Upper lobe of left lung (tissue), 6 donors: Measurements from ENCODE around the gene IRF4. TPM values are rescaled to one million over a fixed set of nuclear protein-coding genes. Genes with fewer than 3 reads are reported as not detected.

Source experiments
- ATAC-seq, 2 donors: fragments of 200-7000 bp; cut with Tn5 transposase; one replicate each; pipeline ENCODE4 v1.9.1; 2022; ENCODE audit warnings: mild to moderate bottlenecking in 2 of 2, moderate library complexity in 2 of 2; ENCODE audit not compliant: low FRiP score in 2 of 2
- DNase-seq, 2 donors: peaks; one replicate each; pipeline ENCODE4 v3.0.0-alpha.2; 2019 to 2020
- H3K27ac ChIP-seq, 4 donors: fragments of 200-600 bp; sonication (generic); one replicate each; pipeline ENCODE4 v1.5.1; 2016 to 2019
- H3K27me3 ChIP-seq, 4 donors: fragments of 200-600 bp; sonication (generic); one replicate each; pipeline ENCODE4 v1.5.1; 2017 to 2019
- H3K36me3 ChIP-seq, 4 donors: fragments of 200-600 bp; sonication (generic); one replicate each; pipeline ENCODE4 v1.5.1; 2016 to 2019
- H3K4me1 ChIP-seq, 4 donors: fragments of 200-600 bp; sonication (generic); one replicate each; pipeline ENCODE4 v1.5.1; 2018 to 2019
- H3K4me3 ChIP-seq, 4 donors: fragments of 200-600 bp; sonication (generic); one replicate each; pipeline ENCODE4 v1.5.1; 2017 to 2019; ENCODE audit warnings: mild to moderate bottlenecking in 2 of 4, moderate library complexity in 1 of 4
- H3K9me3 ChIP-seq, 4 donors: fragments of 200-600 bp; sonication (generic); one replicate each; pipeline ENCODE4 v1.5.1; 2018 to 2019
- CTCF ChIP-seq, 6 experiments: fragments of 450-650 bp in 4 of 6; fragments of 200-600 bp in 2 of 6; sonication (generic) in 2 of 6; IDR thresholded peaks; one replicate each; pipeline ENCODE4 v1.5.1; 2016 to 2019; ENCODE audit warnings: antibody characterized with exemption in 6 of 6
- EP300 ChIP-seq, 4 donors: sonication (generic); formaldehyde crosslinking; IDR thresholded peaks; one replicate each; pipeline ENCODE4 v1.5.1; 2017; ENCODE audit warnings: antibody characterized with exemption in 4 of 4, control low read depth in 2 of 4
- POLR2A ChIP-seq, 4 donors: fragments of 450-650 bp; IDR thresholded peaks; one replicate each; pipeline ENCODE4 v1.5.1; 2016 to 2017; ENCODE audit warnings: antibody characterized with exemption in 4 of 4, mild to moderate bottlenecking in 2 of 4
- POLR2AphosphoS5 ChIP-seq, 2 donors: sonication (generic); formaldehyde crosslinking; IDR thresholded peaks; one replicate each; pipeline ENCODE4 v1.5.1; 2017; ENCODE audit warnings: antibody characterized with exemption in 2 of 2
- WGBS, 2 donors: methylation state at CpG; one replicate each; pipeline ENCODE4 v1.1.5; 2017 to 2018; 5-methylcytosine and 5-hydroxymethylcytosine counted together
- total RNA-seq, 6 donors: library from RNA; depleted of rRNA in 4 of 6; stranded (reverse); fragments of >200 nt in 4 of 6; gene quantifications; one replicate each; pipeline versions ENCODE4 v1.1.0 to v1.2.1, GENCODE V29; 2016 to 2021
- donor health status: DM: no; HTN: no; CAD: no; lungs with moderate emphysema.
- donor health status: DM: no; HTN: yes; CAD: no; lungs with severe emphysema.

The IRF4 gene
- total RNA-seq, 6 donors from 2014 or later: 1.6 to 10.5 (median 5.9) TPM

GRCh38 chr6:343960-344815 lies 47.4 kb upstream of the IRF4 start:
- 82 to 88% methylated on average over 20 of the region's 20 CpGs for WGBS, 2 donors
- Histone ChIP-seq H3K27ac (no peak overlapping the region), H3K27me3 (no peaks in the 10 kb centered on the region), H3K36me3 (peaks cover 0 to 24% (median 14%) of the 10 kb centered on the region in 4 donors), H3K4me1 (peaks cover 0 to 10% (median 4%) of the 10 kb centered on the region in 4 donors), H3K4me3 (no peak overlapping the region), H3K9me3 (no peaks in the 10 kb centered on the region)
- no peak for TF ChIP-seq EP300 (IDR thresholded peaks at IDR 0.05)
- no peak for TF ChIP-seq POLR2A (IDR thresholded peaks at IDR 0.05)
- no peak for TF ChIP-seq POLR2AphosphoS5 (IDR thresholded peaks at IDR 0.05)
- no peak for TF ChIP-seq CTCF (IDR thresholded peaks at IDR 0.05)
- no peak for ATAC-seq
- peak in 1 of 2 donors; percentile 70 for DNase-seq

DNA sequence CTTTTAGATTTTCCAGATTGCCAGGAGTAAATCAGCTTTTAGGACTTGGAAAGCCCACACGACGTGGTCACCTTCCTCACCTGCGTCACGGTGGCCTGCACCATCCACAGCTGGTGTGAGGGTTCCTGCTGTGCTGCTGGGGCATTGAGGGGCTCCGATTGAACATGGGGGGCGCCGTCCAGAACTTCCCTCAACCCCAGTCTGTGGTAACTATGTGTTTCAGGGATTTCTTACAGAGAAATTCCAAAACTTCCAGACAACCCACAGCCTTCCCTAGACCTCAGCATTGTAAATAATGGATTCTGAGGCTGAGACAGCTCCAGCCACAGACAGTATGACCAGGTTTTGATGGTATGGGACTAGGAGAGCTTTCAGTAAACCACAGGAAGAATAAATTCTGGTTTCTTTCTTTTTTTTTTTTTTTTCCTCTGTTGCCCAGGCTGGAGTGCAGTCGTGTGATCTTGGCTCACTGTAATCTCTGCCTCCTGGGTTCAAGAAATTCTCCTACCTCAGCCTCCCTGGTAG lies 46.7 kb upstream of the IRF4 start:
- peak in 1 of 2 donors; percentile 42 for DNase-seq
- no peak for TF ChIP-seq POLR2AphosphoS5 (IDR thresholded peaks at IDR 0.05)
- TF ChIP-seq CTCF (IDR thresholded peaks at IDR 0.05): no peak
- no peak for TF ChIP-seq POLR2A (IDR thresholded peaks at IDR 0.05)
- no peak for TF ChIP-seq EP300 (IDR thresholded peaks at IDR 0.05)
- WGBS, 2 donors: 71 to 82% methylated on average over 8 of the region's 8 CpGs
- H3K27ac ChIP-seq: no peak overlapping the region
- no peaks in the 10 kb centered on the region for H3K27me3 ChIP-seq
- peaks cover 0 to 30% (median 15%) of the 10 kb centered on the region in 4 donors for H3K36me3 ChIP-seq
- no peaks in the 10 kb centered on the region for H3K9me3 ChIP-seq
- H3K4me1 ChIP-seq: peaks cover 0 to 10% (median 4%) of the 10 kb centered on the region in 4 donors
- ATAC-seq: no peak
- no peak overlapping the region for H3K4me3 ChIP-seq

DNA sequence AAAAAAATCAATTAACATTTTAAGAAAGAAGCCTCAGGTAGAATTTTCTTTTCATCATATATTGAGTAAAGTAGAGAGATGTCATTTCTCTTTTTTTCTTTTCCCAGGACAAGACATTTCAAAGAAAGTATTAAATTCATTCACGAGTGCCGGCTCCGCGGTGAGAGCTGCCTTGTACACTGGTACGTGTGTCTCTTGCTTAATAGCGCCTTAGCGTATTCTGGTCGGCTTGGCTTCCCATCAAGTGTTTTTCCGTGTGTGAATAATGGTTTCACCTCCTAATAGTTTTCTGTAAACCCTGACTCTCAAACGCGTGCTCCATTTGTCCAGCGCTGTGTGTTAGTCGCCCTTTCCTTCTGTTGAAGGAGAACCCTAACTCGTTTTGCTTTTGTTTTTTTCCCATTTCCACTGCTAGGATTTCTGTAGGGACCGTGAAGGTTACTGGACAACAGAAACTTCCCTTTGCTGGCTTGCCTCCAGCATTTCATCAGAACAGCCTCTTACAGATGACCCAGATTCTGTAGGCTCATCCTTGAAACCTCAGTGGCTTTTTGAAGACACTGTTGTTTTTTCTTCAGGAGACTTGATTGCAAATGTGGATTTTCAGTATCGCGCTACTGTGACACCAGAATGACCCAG lies 45.7 kb upstream of the IRF4 start:
- Histone ChIP-seq H3K27me3 (no peaks in the 10 kb centered on the region), H3K27ac (no peak overlapping the region), H3K4me3 (no peak overlapping the region), H3K36me3 (peaks cover 0 to 30% (median 15%) of the 10 kb centered on the region in 4 donors), H3K4me1 (peaks cover 0 to 7% (median 3%) of the 10 kb centered on the region in 4 donors), H3K9me3 (no peaks in the 10 kb centered on the region)
- WGBS, 2 donors: 88 to 90% methylated on average over 17 of the region's 17 CpGs
- no peak for ATAC-seq
- no peak for DNase-seq
- no peak for TF ChIP-seq CTCF (IDR thresholded peaks at IDR 0.05)
- no peak for TF ChIP-seq EP300 (IDR thresholded peaks at IDR 0.05)
- TF ChIP-seq POLR2AphosphoS5 (IDR thresholded peaks at IDR 0.05): no peak
- no peak for TF ChIP-seq POLR2A (IDR thresholded peaks at IDR 0.05)

- no peak for TF ChIP-seq POLR2AphosphoS5 (IDR thresholded peaks at IDR 0.05)
- TF ChIP-seq EP300 (IDR thresholded peaks at IDR 0.05): no peak
- TF ChIP-seq CTCF (IDR thresholded peaks at IDR 0.05): no peak
- no peak for TF ChIP-seq POLR2A (IDR thresholded peaks at IDR 0.05)
- Histone ChIP-seq H3K9me3 (no peaks in the 10 kb centered on the region), H3K36me3 (peaks cover 0 to 30% (median 18%) of the 10 kb centered on the region in 4 donors), H3K27me3 (no peaks in the 10 kb centered on the region), H3K4me3 (no peak overlapping the region), H3K4me1 (peaks cover 0 to 4% (median under 1%) of the 10 kb centered on the region in 4 donors), H3K27ac (no peak overlapping the region)
- 82 to 83% methylated on average over 10 of the region's 10 CpGs for whole genome bisulfite sequencing, 2 donors
- ATAC-seq (no peak), DNase-seq (no peak)
These were observed 45.0 kb upstream of the IRF4 start for GRCh38 chr6:346386-347030.
